ENCODE measurements around the gene PEF1. TPM values are rescaled to one million over a fixed set of nuclear protein-coding genes. Genes with fewer than 3 reads are reported as not detected.

The PEF1 gene
- polyA plus RNA-seq, 1 donor (not counting 4 experiments of a cell fraction or from before 2014, with no cell fraction given): 72.2 TPM

GRCh38 chr1:31659889-31660288, 15.2 kb upstream of the PEF1 start:
- no peaks in the 10 kb centered on the region for H3K27me3 ChIP-seq (ENCODE audit: control insufficient read depth, extremely low read depth, insufficient read depth, low read length)
- H2AFZ ChIP-seq (ENCODE audit: control insufficient read depth, low read length): no peak overlapping the region
- H3K4me3 ChIP-seq (ENCODE audit: control insufficient read depth in 2 of 3, extremely low read depth in 1 of 3, insufficient read depth in 2 of 3, low read depth in 1 of 3, low read length in 3 of 3): no peak overlapping the region
- no peak overlapping the region for H3K4me2 ChIP-seq (ENCODE audit: control insufficient read depth, extremely low read depth, insufficient read depth, low read depth, low read length)
- no peak for FAIRE-seq
- H4K20me1 ChIP-seq (ENCODE audit: control insufficient read depth, extremely low read depth, insufficient read depth, low read length): no peaks in the 10 kb centered on the region
- no peaks in the 10 kb centered on the region for H3K4me1 ChIP-seq (ENCODE audit: control insufficient read depth, extremely low read depth, insufficient read depth, low read length)
- no peak overlapping the region for H3K27ac ChIP-seq (ENCODE audit: control insufficient read depth, insufficient read depth, low read length)
- H3K9ac ChIP-seq (ENCODE audit: control insufficient read depth, extremely low read depth, insufficient read depth, low read length): no peak overlapping the region
- H3K9me1 ChIP-seq (ENCODE audit: control insufficient read depth, extremely low read depth, insufficient read depth, low read length): no peaks in the 10 kb centered on the region
- H3K79me2 ChIP-seq (ENCODE audit: control insufficient read depth, insufficient read depth, low read length): no peaks in the 10 kb centered on the region
- dilution Hi-C loops (cut with MboI; ENCODE audit: extremely low pct_ligation_motif_present, low sequenced_read_pairs): no loop called here
- H3K36me3 ChIP-seq (ENCODE audit: control insufficient read depth in 2 of 2, extremely low read depth in 1 of 2, insufficient read depth in 2 of 2, low read length in 2 of 2): peaks cover 37 to 42% of the 10 kb centered on the region in 2 experiments
- no peak for TF ChIP-seq CTCF (optimal IDR thresholded peaks at IDR 0.05 in 1 of 3, IDR thresholded peaks at IDR 0.05 in 1 of 3, conservative IDR thresholded peaks at IDR 0.05 in 1 of 3; ENCODE audit: extremely low read depth in 1 of 3, insufficient read depth in 2 of 3, low read length in 3 of 3)
- no peak for TF ChIP-seq EZH2 (IDR thresholded peaks at IDR 0.05; ENCODE audit: low read length)
- no peak for DNase-seq (ENCODE audit: low read depth, low spot score)
- H3K9me3 ChIP-seq (ENCODE audit: control insufficient read depth, low read depth, low read length): no peaks in the 10 kb centered on the region

- no peak overlapping the region for H3K4me3 ChIP-seq (ENCODE audit: control insufficient read depth in 2 of 3, extremely low read depth in 1 of 3, insufficient read depth in 2 of 3, low read depth in 1 of 3, low read length in 3 of 3)
- H3K9me1 ChIP-seq (ENCODE audit: control insufficient read depth, extremely low read depth, insufficient read depth, low read length): no peaks in the 10 kb centered on the region
- no peaks in the 10 kb centered on the region for H3K27me3 ChIP-seq (ENCODE audit: control insufficient read depth, extremely low read depth, insufficient read depth, low read length)
- H4K20me1 ChIP-seq (ENCODE audit: control insufficient read depth, extremely low read depth, insufficient read depth, low read length): no peaks in the 10 kb centered on the region
- DNase-seq (ENCODE audit: low read depth, low spot score) (no peak), FAIRE-seq (no peak)
- dilution Hi-C loops (cut with MboI; ENCODE audit: extremely low pct_ligation_motif_present, low sequenced_read_pairs): no loop called here
- H3K4me1 ChIP-seq (ENCODE audit: control insufficient read depth, extremely low read depth, insufficient read depth, low read length): no peaks in the 10 kb centered on the region
- H3K36me3 ChIP-seq (ENCODE audit: control insufficient read depth in 2 of 2, extremely low read depth in 1 of 2, insufficient read depth in 2 of 2, low read length in 2 of 2): peaks cover 41 to 45% of the 10 kb centered on the region in 2 experiments
- H3K9ac ChIP-seq (ENCODE audit: control insufficient read depth, extremely low read depth, insufficient read depth, low read length): no peak overlapping the region
- TF ChIP-seq CTCF (optimal IDR thresholded peaks at IDR 0.05 in 1 of 3, IDR thresholded peaks at IDR 0.05 in 1 of 3, conservative IDR thresholded peaks at IDR 0.05 in 1 of 3; ENCODE audit: extremely low read depth in 1 of 3, insufficient read depth in 2 of 3, low read length in 3 of 3) (no peak), EZH2 (IDR thresholded peaks at IDR 0.05; ENCODE audit: low read length) (no peak)
- no peak overlapping the region for H3K4me2 ChIP-seq (ENCODE audit: control insufficient read depth, extremely low read depth, insufficient read depth, low read depth, low read length)
- no peak overlapping the region for H3K27ac ChIP-seq (ENCODE audit: control insufficient read depth, insufficient read depth, low read length)
- H3K9me3 ChIP-seq (ENCODE audit: control insufficient read depth, low read depth, low read length): no peaks in the 10 kb centered on the region
- H2AFZ ChIP-seq (ENCODE audit: control insufficient read depth, low read length): no peak overlapping the region
- no peaks in the 10 kb centered on the region for H3K79me2 ChIP-seq (ENCODE audit: control insufficient read depth, insufficient read depth, low read length)
Observed at GRCh38 chr1:31658721-31659120, 14.0 kb upstream of the PEF1 start.

Data from keratinocyte (primary cell).